Measurements from ENCODE around the gene CNTNAP5. TPM values are rescaled to one million over a fixed set of nuclear protein-coding genes. Genes with fewer than 3 reads are reported as not detected.

CNTNAP5 gene
- total RNA-seq, 3 donors from 2014 or later (not counting 1 experiment from before 2014, with no cell fraction given): not detected

GRCh38 chr2:124953921-124954320, 928.8 kb downstream of the CNTNAP5 start:
- H3K27ac ChIP-seq (ENCODE audit: low read length): no peak overlapping the region
- H3K36me3 Mint-ChIP-seq: peaks cover 16% of the 10 kb centered on the region
- DNase-seq: no peak
- no peaks in the 10 kb centered on the region for H3K27me3 Mint-ChIP-seq (ENCODE audit: low read depth in 2 of 2)
- H3K27ac Mint-ChIP-seq: no peak overlapping the region
- no peak overlapping the region for H3K4me3 Mint-ChIP-seq
- whole genome bisulfite sequencing (ENCODE audit: insufficient coverage): no CpG with 5 or more reads among the region's 2 CpGs
- H3K9me3 ChIP-seq (ENCODE audit: control insufficient read depth, insufficient read depth, low read length): peaks cover 3% of the 10 kb centered on the region
- no peaks in the 10 kb centered on the region for H3K27me3 ChIP-seq (ENCODE audit: control insufficient read depth, insufficient read depth, low read length)
- ATAC-seq: no peak
- H3K9me3 Mint-ChIP-seq: peaks cover 17 to 24% of the 10 kb centered on the region in 2 donors
- H3K36me3 ChIP-seq (ENCODE audit: control insufficient read depth, insufficient read depth, low read length): no peaks in the 10 kb centered on the region
- no peaks in the 10 kb centered on the region for H3K4me1 Mint-ChIP-seq
- intact Hi-C loops (cut with micrococcal nuclease): no loop called here
- no peaks in the 10 kb centered on the region for H3K4me1 ChIP-seq (ENCODE audit: control insufficient read depth, insufficient read depth, low read length)
- no peak for TF ChIP-seq CTCF (IDR thresholded peaks at IDR 0.05)
- H3K4me3 ChIP-seq (ENCODE audit: low read length): no peak overlapping the region

- no peaks in the 10 kb centered on the region for H3K4me1 ChIP-seq (ENCODE audit: control insufficient read depth, insufficient read depth, low read length)
- H3K4me3 ChIP-seq (ENCODE audit: low read length): no peak overlapping the region
- Mint-ChIP-seq H3K36me3 (peaks cover 2% of the 10 kb centered on the region), H3K4me3 (no peak overlapping the region), H3K27me3 (ENCODE audit: low read depth in 2 of 2) (no peaks in the 10 kb centered on the region), H3K9me3 (peaks cover 7 to 17% of the 10 kb centered on the region in 2 donors), H3K4me1 (no peaks in the 10 kb centered on the region), H3K27ac (no peak overlapping the region)
- intact Hi-C loops (cut with micrococcal nuclease): no loop called here
- WGBS (ENCODE audit: insufficient coverage): no CpG with 5 or more reads among the region's 1 CpG
- H3K27ac ChIP-seq (ENCODE audit: low read length): no peak overlapping the region
- TF ChIP-seq CTCF (IDR thresholded peaks at IDR 0.05): no peak
- H3K27me3 ChIP-seq (ENCODE audit: control insufficient read depth, insufficient read depth, low read length): no peaks in the 10 kb centered on the region
- DNase-seq (no peak), ATAC-seq (no peak)
- H3K36me3 ChIP-seq (ENCODE audit: control insufficient read depth, insufficient read depth, low read length): no peaks in the 10 kb centered on the region
- H3K9me3 ChIP-seq (ENCODE audit: control insufficient read depth, insufficient read depth, low read length): peaks cover 3% of the 10 kb centered on the region
Observed at GRCh38 chr2:124959581-124959980, 934.5 kb downstream of the CNTNAP5 start.

GRCh38 chr2:124961132-124961531, 936.0 kb downstream of the CNTNAP5 start:
- ATAC-seq: no peak
- 77% methylated on average over 3 of the region's 4 CpGs for WGBS (ENCODE audit: insufficient coverage)

More at GRCh38 chr2:124961132-124961531, 936.0 kb downstream of the CNTNAP5 start:
- H3K4me3 ChIP-seq (ENCODE audit: low read length): no peak overlapping the region
- H3K27me3 ChIP-seq (ENCODE audit: control insufficient read depth, insufficient read depth, low read length): no peaks in the 10 kb centered on the region
- H3K4me1 Mint-ChIP-seq: no peaks in the 10 kb centered on the region
- peaks cover 9 to 10% of the 10 kb centered on the region in 2 donors for H3K9me3 Mint-ChIP-seq
- intact Hi-C loops (cut with micrococcal nuclease): no loop called here
- H3K9me3 ChIP-seq (ENCODE audit: control insufficient read depth, insufficient read depth, low read length): peaks cover 3% of the 10 kb centered on the region
- no peak overlapping the region for H3K27ac ChIP-seq (ENCODE audit: low read length)
- H3K27me3 Mint-ChIP-seq (ENCODE audit: low read depth in 2 of 2): no peaks in the 10 kb centered on the region
- H3K36me3 ChIP-seq (ENCODE audit: control insufficient read depth, insufficient read depth, low read length): no peaks in the 10 kb centered on the region
- H3K27ac Mint-ChIP-seq: no peak overlapping the region
- H3K4me1 ChIP-seq (ENCODE audit: control insufficient read depth, insufficient read depth, low read length): no peaks in the 10 kb centered on the region
- H3K36me3 Mint-ChIP-seq: no peaks in the 10 kb centered on the region
- no peak for DNase-seq
- H3K4me3 Mint-ChIP-seq: no peak overlapping the region
- no peak for TF ChIP-seq CTCF (IDR thresholded peaks at IDR 0.05)

All from natural killer cell (primary cell).